Neural cell (in vitro differentiated cells): Measurements from ENCODE around the gene RAMP3. TPM values are rescaled to one million over a fixed set of nuclear protein-coding genes. Genes with fewer than 3 reads are reported as not detected.

Experiments
- H2AFZ ChIP-seq: fragments of 200-600, 300-800 bp; sonication (generic), shearing (Covaris generic); 2 replicates; pipeline ENCODE4 v1.6.0; 2014; ENCODE audit warnings: low read depth, mild to moderate bottlenecking, antibody characterized with exemption, low read length, moderate library complexity
- H3F3A ChIP-seq: fragments of 200-600 bp; shearing (Covaris generic); 2 replicates; pipeline ENCODE4 v1.6.1; 2016; ENCODE audit warnings: mild to moderate bottlenecking, moderate library complexity, mixed read lengths, antibody characterized with exemption, low read length; ENCODE audit not compliant: insufficient read depth, poor library complexity, severe bottlenecking
- H3K27ac ChIP-seq: fragments of 200-600, 300-800 bp; sonication (generic), shearing (Covaris generic); 2 replicates; pipeline ENCODE4 v1.5.1; 2014; ENCODE audit warnings: mild to moderate bottlenecking, low read length, moderate library complexity
- H3K27me3 ChIP-seq: fragments of 300-800, 200-600 bp; sonication (generic), shearing (Covaris generic); 2 replicates; pipeline ENCODE4 v1.6.0; 2014; ENCODE audit warnings: mild to moderate bottlenecking, low read depth, low read length, moderate library complexity; ENCODE audit not compliant: insufficient read depth
- H3K36me3 ChIP-seq: fragments of 300-800, 200-600 bp; sonication (generic), shearing (Covaris generic); 2 replicates; pipeline ENCODE4 v1.5.1; 2014; ENCODE audit warnings: mild to moderate bottlenecking, antibody characterized with exemption, low read length, moderate library complexity; ENCODE audit not compliant: insufficient read depth
- H3K4me2 ChIP-seq: fragments of 300-800, 200-600 bp; sonication (generic), shearing (Covaris generic); 2 replicates; pipeline ENCODE4 v1.6.0; 2014; ENCODE audit warnings: mild to moderate bottlenecking, low read length
- H3K4me3 ChIP-seq: fragments of 300-800, 200-600 bp; sonication (generic), shearing (Covaris generic); 2 replicates; pipeline ENCODE4 v1.5.1; 2014; ENCODE audit warnings: mild to moderate bottlenecking, low read length, moderate library complexity
- H3K79me2 ChIP-seq: fragments of 200-600 bp; shearing (Covaris generic); replicated peaks from 2 replicates; pipeline ENCODE4 v1.6.0; 2014; ENCODE audit warnings: mild to moderate bottlenecking, low read length, moderate library complexity; ENCODE audit not compliant: insufficient read depth
- H3K9ac ChIP-seq: fragments of 300-800, 200-600 bp; sonication (generic), shearing (Covaris generic); 2 replicates; pipeline ENCODE4 v1.6.1; 2016; ENCODE audit warnings: mild to moderate bottlenecking, low read length, mixed read lengths
- H3K9me2 ChIP-seq: fragments of 200-600 bp; shearing (Covaris generic); 2 replicates; pipeline ENCODE4 v1.6.1; 2016; ENCODE audit warnings: mild to moderate bottlenecking, low read length, mixed read lengths; ENCODE audit not compliant: insufficient read depth
- H3K9me3 ChIP-seq: fragments of 200-600, 300-800 bp; sonication (generic), shearing (Covaris generic); 2 replicates; pipeline ENCODE4 v1.6.1; 2016; ENCODE audit warnings: mild to moderate bottlenecking, mixed run types, low read length, moderate library complexity, mixed read lengths
- H4K20me1 ChIP-seq: fragments of 200-600 bp; shearing (Covaris generic); 2 replicates; pipeline ENCODE4 v1.6.1; 2016; ENCODE audit warnings: mild to moderate bottlenecking, mixed run types; ENCODE audit not compliant: insufficient read depth
- CTCF ChIP-seq: fragments of 450-650 bp; IDR thresholded peaks from 2 replicates; pipeline ENCODE4 v1.5.1; 2014; ENCODE audit warnings: antibody characterized with exemption, mild to moderate bottlenecking, moderate library complexity; ENCODE audit not compliant: poor library complexity, severe bottlenecking
- EP300 ChIP-seq: fragments of 450-650 bp; conservative IDR thresholded peaks from 2 replicates; pipeline ENCODE4 v1.6.1; 2014; ENCODE audit warnings: antibody characterized with exemption, mild to moderate bottlenecking, moderate library complexity; ENCODE audit not compliant: poor library complexity, severe bottlenecking
- EZH2 ChIP-seq: fragments of 200-600, 300-800 bp; shearing (Covaris generic), sonication (generic); IDR thresholded peaks from 2 replicates; pipeline ENCODE4 v1.6.1; 2014; ENCODE audit warnings: antibody characterized with exemption, low read length, borderline replicate concordance, mild to moderate bottlenecking; ENCODE audit not compliant: insufficient read depth, poor library complexity, severe bottlenecking
- MXI1 ChIP-seq: fragments of 450-650 bp; conservative IDR thresholded peaks from 2 replicates; pipeline ENCODE4 v1.6.1; 2014; ENCODE audit warnings: antibody characterized with exemption, mild to moderate bottlenecking; ENCODE audit not compliant: poor library complexity, severe bottlenecking
- POLR2AphosphoS5 ChIP-seq: IDR thresholded peaks from 2 replicates; pipeline ENCODE4 v1.6.1; 2012
- RAD21 ChIP-seq: fragments of 450-650 bp; conservative IDR thresholded peaks from 2 replicates; pipeline ENCODE4 v1.6.1; 2014; ENCODE audit warnings: antibody characterized with exemption, mild to moderate bottlenecking, moderate library complexity
- REST ChIP-seq: IDR thresholded peaks from 2 replicates; pipeline ENCODE4 v1.6.1; 2012; ENCODE audit warnings: borderline replicate concordance
- SMC3 ChIP-seq: fragments of 450-650 bp; conservative IDR thresholded peaks from 2 replicates; pipeline ENCODE4 v1.6.1; 2014; ENCODE audit warnings: antibody characterized with exemption, mild to moderate bottlenecking, moderate library complexity; ENCODE audit not compliant: poor library complexity
- TAF1 ChIP-seq: IDR thresholded peaks from 2 replicates; pipeline ENCODE4 v1.6.1; 2012; ENCODE audit warnings: low read depth
- polyA plus RNA-seq: library from polyadenylated mRNA; depleted of rRNA; stranded (reverse); fragments of >200 nt; gene quantifications from 2 replicates; pipeline ENCODE4 v1.2.3, GENCODE V29; 2014

The RAMP3 gene
- polyA plus RNA-seq, 1 donor from 2014 or later = not detected

- no peak overlapping the region for H3K4me3 ChIP-seq
- no peaks in the 10 kb centered on the region for H3F3A ChIP-seq
- H3K79me2 ChIP-seq = no peaks in the 10 kb centered on the region
- H2AFZ ChIP-seq = no peak overlapping the region
- no peaks in the 10 kb centered on the region for H4K20me1 ChIP-seq
- no peak overlapping the region for H3K9ac ChIP-seq
- H3K27me3 ChIP-seq = no peaks in the 10 kb centered on the region
- no peak overlapping the region for H3K27ac ChIP-seq
- no peaks in the 10 kb centered on the region for H3K9me2 ChIP-seq
- H3K4me2 ChIP-seq = no peak overlapping the region
- no peak for TF ChIP-seq MXI1
- TF ChIP-seq TAF1 = no peak
- no peak for TF ChIP-seq SMC3
- no peak for TF ChIP-seq EZH2
- no peak for TF ChIP-seq CTCF
- no peak for TF ChIP-seq POLR2AphosphoS5
- no peak for TF ChIP-seq RAD21
- no peak for TF ChIP-seq REST
- TF ChIP-seq EP300 = no peak
- H3K9me3 ChIP-seq = no peaks in the 10 kb centered on the region
- no peaks in the 10 kb centered on the region for H3K36me3 ChIP-seq
Measured at GRCh38 chr7:45140827-45141226, 16.8 kb upstream of the RAMP3 start.

- no peaks in the 10 kb centered on the region for H3K36me3 ChIP-seq
- TF ChIP-seq REST = no peak
- no peak for TF ChIP-seq MXI1
- no peak for TF ChIP-seq TAF1
- TF ChIP-seq CTCF = no peak
- no peak for TF ChIP-seq RAD21
- H3K9me3 ChIP-seq = no peaks in the 10 kb centered on the region
- no peaks in the 10 kb centered on the region for H3K27me3 ChIP-seq
- H3K4me3 ChIP-seq = no peak overlapping the region
- H3K27ac ChIP-seq = no peak overlapping the region
- no peak overlapping the region for H3K9ac ChIP-seq
- H3F3A ChIP-seq = no peaks in the 10 kb centered on the region
- H4K20me1 ChIP-seq = no peaks in the 10 kb centered on the region
- no peaks in the 10 kb centered on the region for H3K9me2 ChIP-seq
- H2AFZ ChIP-seq = no peak overlapping the region
- no peaks in the 10 kb centered on the region for H3K79me2 ChIP-seq
- H3K4me2 ChIP-seq = no peak overlapping the region
Measured at GRCh38 chr7:45143616-45144015, 14.0 kb upstream of the RAMP3 start.
